ENCODE measurements around the gene NPR1. TPM values are rescaled to one million over a fixed set of nuclear protein-coding genes. Genes with fewer than 3 reads are reported as not detected.
A peak's percentile ranks its signal among the peaks of the same experiment; 100 is the strongest.

Gene NPR1
- polyA plus RNA-seq, 4 donors: 0.22 to 18.1 (median 1.4) TPM

GRCh38 chr1:153646672-153647345 is 31.7 kb upstream of the NPR1 start:
- H3K4me3 ChIP-seq (ENCODE audit: low read depth in 1 of 3, low read length in 3 of 3): no peak overlapping the region
- H3K27me3 ChIP-seq (ENCODE audit: control insufficient read depth in 3 of 3, insufficient read depth in 3 of 3, low read length in 3 of 3): no peaks in the 10 kb centered on the region
- FAIRE-seq: no peak
- WGBS, 3 donors: 84 to 92% (median 89%) methylated on average over 4 to 5 of the region's 5 CpGs
- no peak overlapping the region for H3K27ac ChIP-seq (ENCODE audit: low read depth in 1 of 3, low read length in 2 of 3)
- peaks cover 0 to 17% (median 0%) of the 10 kb centered on the region in 3 donors for H3K4me1 ChIP-seq (ENCODE audit: control insufficient read depth in 3 of 3, insufficient read depth in 2 of 3, low read depth in 1 of 3, low read length in 2 of 3)
- H3K36me3 ChIP-seq (ENCODE audit: control insufficient read depth in 3 of 3, insufficient read depth in 2 of 3, low read depth in 1 of 3, low read length in 3 of 3): peaks cover 10 to 36% (median 17%) of the 10 kb centered on the region in 3 donors
- no peak for DNase-seq
- H3K9me3 ChIP-seq (ENCODE audit: control insufficient read depth in 2 of 2, insufficient read depth in 1 of 2, low read depth in 1 of 2, low read length in 1 of 2): no peaks in the 10 kb centered on the region

GRCh38 chr1:153647346-153647714 is 31.2 kb upstream of the NPR1 start:
- 51 to 55% (median 54%) methylated on average over 2 of the region's 2 CpGs for WGBS, 3 donors
- FAIRE-seq: no peak
- H3K36me3 ChIP-seq (ENCODE audit: control insufficient read depth in 3 of 3, insufficient read depth in 2 of 3, low read depth in 1 of 3, low read length in 3 of 3): peaks cover 10 to 31% (median 14%) of the 10 kb centered on the region in 3 donors
- H3K9me3 ChIP-seq (ENCODE audit: control insufficient read depth in 2 of 2, insufficient read depth in 1 of 2, low read depth in 1 of 2, low read length in 1 of 2): no peaks in the 10 kb centered on the region
- DNase-seq: no peak
- H3K27me3 ChIP-seq (ENCODE audit: control insufficient read depth in 3 of 3, insufficient read depth in 3 of 3, low read length in 3 of 3): no peaks in the 10 kb centered on the region
- H3K4me1 ChIP-seq (ENCODE audit: control insufficient read depth in 3 of 3, insufficient read depth in 2 of 3, low read depth in 1 of 3, low read length in 2 of 3): peaks cover 0 to 17% (median 0%) of the 10 kb centered on the region in 3 donors
- H3K4me3 ChIP-seq (ENCODE audit: low read depth in 1 of 3, low read length in 3 of 3): no peak overlapping the region
- H3K27ac ChIP-seq (ENCODE audit: low read depth in 1 of 3, low read length in 2 of 3): no peak overlapping the region

- Histone ChIP-seq H3K27ac (ENCODE audit: low read depth in 1 of 3, low read length in 2 of 3) (no peak overlapping the region), H3K36me3 (ENCODE audit: control insufficient read depth in 3 of 3, insufficient read depth in 2 of 3, low read depth in 1 of 3, low read length in 3 of 3) (peaks cover 10 to 28% (median 11%) of the 10 kb centered on the region in 3 donors), H3K4me3 (ENCODE audit: low read depth in 1 of 3, low read length in 3 of 3) (no peak overlapping the region), H3K9me3 (ENCODE audit: control insufficient read depth in 2 of 2, insufficient read depth in 1 of 2, low read depth in 1 of 2, low read length in 1 of 2) (no peaks in the 10 kb centered on the region), H3K4me1 (ENCODE audit: control insufficient read depth in 3 of 3, insufficient read depth in 2 of 3, low read depth in 1 of 3, low read length in 2 of 3) (peaks cover 0 to 24% (median 0%) of the 10 kb centered on the region in 3 donors), H3K27me3 (ENCODE audit: control insufficient read depth in 3 of 3, insufficient read depth in 3 of 3, low read length in 3 of 3) (no peaks in the 10 kb centered on the region)
- FAIRE-seq: no peak
- no peak for DNase-seq
- WGBS, 3 donors: 81 to 88% (median 86%) methylated on average over 10 of the region's 10 CpGs
Measured at GRCh38 chr1:153648000-153648643, 30.4 kb upstream of the NPR1 start.

GRCh38 chr1:153649137-153649862 is 29.2 kb upstream of the NPR1 start:
- WGBS, 3 donors: 15 to 46% (median 45%) methylated on average over 3 of the region's 3 CpGs
- Histone ChIP-seq H3K36me3 (ENCODE audit: control insufficient read depth in 3 of 3, insufficient read depth in 2 of 3, low read depth in 1 of 3, low read length in 3 of 3) (peaks cover 5 to 25% (median 10%) of the 10 kb centered on the region in 3 donors), H3K4me3 (ENCODE audit: low read depth in 1 of 3, low read length in 3 of 3) (no peak overlapping the region), H3K4me1 (ENCODE audit: control insufficient read depth in 3 of 3, insufficient read depth in 2 of 3, low read depth in 1 of 3, low read length in 2 of 3) (peaks cover 0 to 19% (median 0%) of the 10 kb centered on the region in 3 donors), H3K27me3 (ENCODE audit: control insufficient read depth in 3 of 3, insufficient read depth in 3 of 3, low read length in 3 of 3) (no peaks in the 10 kb centered on the region), H3K27ac (ENCODE audit: low read depth in 1 of 3, low read length in 2 of 3) (no peak overlapping the region), H3K9me3 (ENCODE audit: control insufficient read depth in 2 of 2, insufficient read depth in 1 of 2, low read depth in 1 of 2, low read length in 1 of 2) (no peaks in the 10 kb centered on the region)
- FAIRE-seq (no peak), DNase-seq (no peak)

GRCh38 chr1:153649863-153650235 is 28.6 kb upstream of the NPR1 start:
- FAIRE-seq (no peak), DNase-seq (no peak)
- Histone ChIP-seq H3K4me3 (ENCODE audit: low read depth in 1 of 3, low read length in 3 of 3) (no peak overlapping the region), H3K27ac (ENCODE audit: low read depth in 1 of 3, low read length in 2 of 3) (no peak overlapping the region), H3K36me3 (ENCODE audit: control insufficient read depth in 3 of 3, insufficient read depth in 2 of 3, low read depth in 1 of 3, low read length in 3 of 3) (peaks cover 3 to 23% (median 8%) of the 10 kb centered on the region in 3 donors), H3K27me3 (ENCODE audit: control insufficient read depth in 3 of 3, insufficient read depth in 3 of 3, low read length in 3 of 3) (no peaks in the 10 kb centered on the region), H3K4me1 (ENCODE audit: control insufficient read depth in 3 of 3, insufficient read depth in 2 of 3, low read depth in 1 of 3, low read length in 2 of 3) (peaks cover 0 to 19% (median 0%) of the 10 kb centered on the region in 3 donors), H3K9me3 (ENCODE audit: control insufficient read depth in 2 of 2, insufficient read depth in 1 of 2, low read depth in 1 of 2, low read length in 1 of 2) (no peaks in the 10 kb centered on the region)
- WGBS, 3 donors: 60 to 89% (median 63%) methylated on average over 2 of the region's 2 CpGs

- DNase-seq (no peak), FAIRE-seq (no peak)
- H3K27me3 ChIP-seq (ENCODE audit: control insufficient read depth in 3 of 3, insufficient read depth in 3 of 3, low read length in 3 of 3): no peaks in the 10 kb centered on the region
- H3K4me1 ChIP-seq (ENCODE audit: control insufficient read depth in 3 of 3, insufficient read depth in 2 of 3, low read depth in 1 of 3, low read length in 2 of 3): peaks cover 0 to 19% (median 0%) of the 10 kb centered on the region in 3 donors
- no peak overlapping the region for H3K27ac ChIP-seq (ENCODE audit: low read depth in 1 of 3, low read length in 2 of 3)
- H3K9me3 ChIP-seq (ENCODE audit: control insufficient read depth in 2 of 2, insufficient read depth in 1 of 2, low read depth in 1 of 2, low read length in 1 of 2): no peaks in the 10 kb centered on the region
- H3K4me3 ChIP-seq (ENCODE audit: low read depth in 1 of 3, low read length in 3 of 3): no peak overlapping the region
- H3K36me3 ChIP-seq (ENCODE audit: control insufficient read depth in 3 of 3, insufficient read depth in 2 of 3, low read depth in 1 of 3, low read length in 3 of 3): peaks cover 0 to 11% (median 0%) of the 10 kb centered on the region in 3 donors
- 21 to 73% (median 61%) methylated on average over 1 of the region's 1 CpG for WGBS, 3 donors
Measured at GRCh38 chr1:153651771-153652170, 26.7 kb upstream of the NPR1 start.

- H3K27me3 ChIP-seq (ENCODE audit: control insufficient read depth in 3 of 3, insufficient read depth in 3 of 3, low read length in 3 of 3): no peaks in the 10 kb centered on the region
- peaks cover 0 to 19% (median 0%) of the 10 kb centered on the region in 3 donors for H3K4me1 ChIP-seq (ENCODE audit: control insufficient read depth in 3 of 3, insufficient read depth in 2 of 3, low read depth in 1 of 3, low read length in 2 of 3)
- peaks cover 0 to 1% (median 0%) of the 10 kb centered on the region in 3 donors for H3K36me3 ChIP-seq (ENCODE audit: control insufficient read depth in 3 of 3, insufficient read depth in 2 of 3, low read depth in 1 of 3, low read length in 3 of 3)
- FAIRE-seq (no peak), DNase-seq (peak; percentile 27 to 51)
- no peak overlapping the region for H3K4me3 ChIP-seq (ENCODE audit: low read depth in 1 of 3, low read length in 3 of 3)
- H3K27ac ChIP-seq (ENCODE audit: low read depth in 1 of 3, low read length in 2 of 3): peak overlapping the region in 2 of 3 donors; percentile 22 to 35
- no peaks in the 10 kb centered on the region for H3K9me3 ChIP-seq (ENCODE audit: control insufficient read depth in 2 of 2, insufficient read depth in 1 of 2, low read depth in 1 of 2, low read length in 1 of 2)
- 50 to 63% (median 60%) methylated on average over 3 of the region's 3 CpGs for WGBS, 3 donors
Measured at GRCh38 chr1:153652805-153653500, 25.5 kb upstream of the NPR1 start.

GRCh38 chr1:153655333-153655732 is 23.2 kb upstream of the NPR1 start:
- Histone ChIP-seq H3K9me3 (ENCODE audit: control insufficient read depth in 2 of 2, insufficient read depth in 1 of 2, low read depth in 1 of 2, low read length in 1 of 2) (no peaks in the 10 kb centered on the region), H3K4me1 (ENCODE audit: control insufficient read depth in 3 of 3, insufficient read depth in 2 of 3, low read depth in 1 of 3, low read length in 2 of 3) (peaks cover 0 to 15% (median 0%) of the 10 kb centered on the region in 3 donors), H3K4me3 (ENCODE audit: low read depth in 1 of 3, low read length in 3 of 3) (no peak overlapping the region), H3K36me3 (ENCODE audit: control insufficient read depth in 3 of 3, insufficient read depth in 2 of 3, low read depth in 1 of 3, low read length in 3 of 3) (peaks cover 0 to 7% (median 0%) of the 10 kb centered on the region in 3 donors), H3K27ac (ENCODE audit: low read depth in 1 of 3, low read length in 2 of 3) (no peak overlapping the region), H3K27me3 (ENCODE audit: control insufficient read depth in 3 of 3, insufficient read depth in 3 of 3, low read length in 3 of 3) (no peaks in the 10 kb centered on the region)
- 88 to 91% (median 90%) methylated on average over 3 of the region's 3 CpGs for WGBS, 3 donors
- DNase-seq (no peak), FAIRE-seq (no peak)
